Measurements from ENCODE around the gene GNPTAB.

GNPTAB gene

DNA sequence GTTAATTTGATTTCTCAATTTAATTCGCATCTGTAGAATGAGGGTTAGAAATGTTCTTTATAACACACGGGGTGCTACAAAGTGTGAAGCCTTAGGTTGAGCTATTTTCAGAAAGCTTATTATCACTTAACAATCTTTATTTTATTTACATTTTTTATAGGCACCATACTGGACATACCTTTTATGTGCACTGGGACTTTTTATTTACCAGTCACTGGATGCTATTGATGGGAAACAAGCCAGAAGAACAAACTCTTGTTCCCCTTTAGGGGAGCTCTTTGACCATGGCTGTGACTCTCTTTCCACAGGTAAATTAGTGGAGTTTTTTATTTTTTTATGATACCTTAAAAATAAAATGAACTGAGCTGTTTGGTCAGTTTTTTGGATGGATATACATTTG is 116.8 kb downstream of the GNPTAB start:
- no peaks in the 10 kb centered on the region for H3K27me3 ChIP-seq (ENCODE audit: insufficient read depth, insufficient read length)
- H3K9ac ChIP-seq (ENCODE audit: insufficient read length, low read depth) = no peak overlapping the region
- no peaks in the 10 kb centered on the region for H3K4me1 ChIP-seq (ENCODE audit: insufficient read depth, insufficient read length)
- H3K36me3 ChIP-seq (ENCODE audit: insufficient read depth, insufficient read length, low read length) = peaks cover 6% of the 10 kb centered on the region
- DNase-seq (ENCODE audit: low read depth, low spot score) = no peak
- TF ChIP-seq SUZ12 (IDR thresholded peaks at IDR 0.05; ENCODE audit: extremely low read depth, insufficient read depth, insufficient read length) = no peak
- TF ChIP-seq ZNF274 (IDR thresholded peaks at IDR 0.05; ENCODE audit: low read depth, low read length) = no peak
- TF ChIP-seq YY1 (IDR thresholded peaks at IDR 0.05; ENCODE audit: insufficient read depth, insufficient read length) = no peak
- no peaks in the 10 kb centered on the region for H3K9me3 ChIP-seq (ENCODE audit: insufficient read depth, low read length)
- no peak overlapping the region for H3K4me3 ChIP-seq (ENCODE audit: insufficient read length, low read depth)

DNA sequence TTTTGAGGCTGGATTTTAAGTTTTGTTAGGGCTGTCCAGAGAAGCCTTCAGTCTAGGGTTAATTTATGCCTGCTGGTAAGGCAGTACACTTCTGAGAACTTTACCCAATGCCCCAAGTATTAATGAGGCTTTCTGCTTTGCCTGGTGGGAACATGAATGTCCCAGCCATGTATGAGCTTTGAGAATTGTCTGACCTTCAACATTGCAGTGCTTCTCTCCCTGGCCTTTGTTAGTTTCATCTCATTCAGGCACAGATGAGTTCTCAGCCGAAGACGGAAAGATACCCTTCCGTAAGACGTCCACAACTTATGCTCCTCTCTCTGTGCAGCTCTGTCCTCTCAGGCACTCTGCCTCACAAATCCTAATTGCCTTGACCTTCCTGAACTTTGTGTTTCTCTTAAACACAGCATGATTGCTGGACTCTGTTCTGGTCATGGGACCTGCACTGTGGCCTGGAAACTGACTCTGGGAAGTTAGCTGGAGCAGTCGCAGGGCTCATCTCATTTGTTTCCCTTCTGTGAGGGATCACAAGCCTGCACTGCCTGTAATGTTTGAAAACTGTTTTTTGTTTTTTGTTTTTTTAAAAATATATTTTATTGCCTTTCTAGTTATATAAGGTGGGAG is 117.6 kb downstream of the GNPTAB start:
- Histone ChIP-seq H3K36me3 (ENCODE audit: insufficient read depth, insufficient read length, low read length) (peaks cover 6% of the 10 kb centered on the region), H3K9ac (ENCODE audit: insufficient read length, low read depth) (no peak overlapping the region), H3K9me3 (ENCODE audit: insufficient read depth, low read length) (no peaks in the 10 kb centered on the region), H3K27me3 (ENCODE audit: insufficient read depth, insufficient read length) (no peaks in the 10 kb centered on the region), H3K4me1 (ENCODE audit: insufficient read depth, insufficient read length) (no peaks in the 10 kb centered on the region), H3K4me3 (ENCODE audit: insufficient read length, low read depth) (no peak overlapping the region)
- no peak for DNase-seq (ENCODE audit: low read depth, low spot score)
- TF ChIP-seq YY1 (IDR thresholded peaks at IDR 0.05; ENCODE audit: insufficient read depth, insufficient read length) (no peak), ZNF274 (IDR thresholded peaks at IDR 0.05; ENCODE audit: low read depth, low read length) (no peak), SUZ12 (IDR thresholded peaks at IDR 0.05; ENCODE audit: extremely low read depth, insufficient read depth, insufficient read length) (no peak)

DNA sequence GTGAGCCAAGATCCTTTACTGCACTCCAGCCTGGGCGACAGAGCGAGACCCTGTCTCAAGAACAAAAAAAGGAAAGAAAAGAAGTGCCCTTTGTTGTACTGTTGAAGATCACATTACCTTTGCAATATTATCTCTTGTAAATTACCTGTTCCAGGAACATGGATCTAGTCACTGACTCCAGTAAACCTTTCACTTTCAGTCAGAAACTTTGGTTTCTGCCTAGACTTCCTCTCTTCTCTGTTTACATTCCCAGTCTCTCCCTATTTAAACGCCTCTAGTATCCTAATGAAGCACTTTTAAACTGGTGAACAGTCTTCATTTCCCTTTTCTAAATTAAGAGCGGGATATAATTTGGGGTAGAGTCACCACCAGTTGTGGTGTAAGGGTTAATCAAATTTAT is 120.5 kb downstream of the GNPTAB start:
- TF ChIP-seq YY1 (IDR thresholded peaks at IDR 0.05; ENCODE audit: insufficient read depth, insufficient read length) = no peak
- no peak for TF ChIP-seq SUZ12 (IDR thresholded peaks at IDR 0.05; ENCODE audit: extremely low read depth, insufficient read depth, insufficient read length)
- no peak for TF ChIP-seq ZNF274 (IDR thresholded peaks at IDR 0.05; ENCODE audit: low read depth, low read length)

DNA sequence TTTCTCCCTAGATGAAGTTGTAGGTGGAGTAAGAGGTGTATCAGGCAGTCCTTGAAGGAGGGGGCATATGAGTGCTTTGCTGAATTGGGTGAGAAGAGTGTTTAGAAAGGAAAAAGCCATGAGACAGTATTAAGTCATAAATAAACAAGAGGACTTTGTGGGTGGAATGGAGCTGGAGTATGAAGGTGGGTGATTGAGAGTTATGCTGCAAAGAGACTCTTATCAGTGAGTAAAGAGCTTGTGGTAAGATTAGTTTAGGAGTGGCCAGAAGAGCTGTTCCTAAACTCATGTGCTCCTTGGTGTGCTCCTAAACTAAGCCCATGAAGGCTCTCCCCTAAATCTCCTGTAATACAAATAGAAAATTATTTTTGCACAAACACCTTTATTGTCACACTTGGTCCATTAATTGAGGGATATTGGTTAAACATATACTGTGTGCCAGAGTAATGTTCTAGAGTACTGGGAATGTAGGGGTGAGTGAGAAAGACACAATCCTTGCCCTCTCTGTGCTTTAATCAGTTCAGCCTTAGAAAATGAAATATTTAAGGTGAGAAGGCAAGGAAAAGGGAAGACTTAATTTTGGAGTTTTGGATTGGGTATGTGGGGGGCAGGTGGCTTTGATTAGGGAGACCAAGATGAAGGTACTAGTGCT is 123.5 kb downstream of the GNPTAB start:
- H3K36me3 ChIP-seq (ENCODE audit: insufficient read depth, insufficient read length, low read length) = no peaks in the 10 kb centered on the region
- no peak overlapping the region for H3K9ac ChIP-seq (ENCODE audit: insufficient read length, low read depth)
- no peak for DNase-seq (ENCODE audit: low read depth, low spot score)
- H3K9me3 ChIP-seq (ENCODE audit: insufficient read depth, low read length) = no peaks in the 10 kb centered on the region
- no peak overlapping the region for H3K4me3 ChIP-seq (ENCODE audit: insufficient read length, low read depth)
- peaks cover 5% of the 10 kb centered on the region for H3K4me1 ChIP-seq (ENCODE audit: insufficient read depth, insufficient read length)
- H3K27me3 ChIP-seq (ENCODE audit: insufficient read depth, insufficient read length) = no peaks in the 10 kb centered on the region
- TF ChIP-seq SUZ12 (IDR thresholded peaks at IDR 0.05; ENCODE audit: extremely low read depth, insufficient read depth, insufficient read length) (no peak), YY1 (IDR thresholded peaks at IDR 0.05; ENCODE audit: insufficient read depth, insufficient read length) (no peak)

More for the DNA sequence above, 120.5 kb downstream of the GNPTAB start:
- H3K27me3 ChIP-seq (ENCODE audit: insufficient read depth, insufficient read length) = no peaks in the 10 kb centered on the region
- no peaks in the 10 kb centered on the region for H3K9me3 ChIP-seq (ENCODE audit: insufficient read depth, low read length)
- no peak overlapping the region for H3K4me3 ChIP-seq (ENCODE audit: insufficient read length, low read depth)
- no peaks in the 10 kb centered on the region for H3K4me1 ChIP-seq (ENCODE audit: insufficient read depth, insufficient read length)
- no peak overlapping the region for H3K9ac ChIP-seq (ENCODE audit: insufficient read length, low read depth)
- H3K36me3 ChIP-seq (ENCODE audit: insufficient read depth, insufficient read length, low read length) = peaks cover 3% of the 10 kb centered on the region
- no peak for DNase-seq (ENCODE audit: low read depth, low spot score)

DNA sequence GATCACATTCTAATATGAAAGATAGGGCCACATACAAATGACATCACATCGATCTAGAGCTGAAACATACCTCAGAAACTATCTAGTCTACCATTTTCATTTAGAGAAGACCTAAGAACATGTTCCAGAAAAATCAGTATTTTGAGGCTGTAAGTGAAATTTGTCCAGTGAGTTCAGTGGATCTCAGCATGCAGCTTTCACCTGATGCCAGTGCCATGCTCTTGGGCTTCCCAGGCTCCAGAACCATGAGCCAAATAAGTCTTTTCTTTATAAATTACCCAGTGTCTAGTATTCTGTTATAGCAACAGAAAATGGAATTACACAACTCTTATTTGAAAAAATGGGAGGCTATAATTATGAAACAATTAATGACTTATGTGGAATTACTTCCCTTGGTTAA is 124.4 kb downstream of the GNPTAB start:
- no peak for DNase-seq (ENCODE audit: low read depth, low spot score)
- TF ChIP-seq ZNF274 (IDR thresholded peaks at IDR 0.05; ENCODE audit: low read depth, low read length) = no peak
- TF ChIP-seq SUZ12 (IDR thresholded peaks at IDR 0.05; ENCODE audit: extremely low read depth, insufficient read depth, insufficient read length) = no peak
- TF ChIP-seq YY1 (IDR thresholded peaks at IDR 0.05; ENCODE audit: insufficient read depth, insufficient read length) = no peak
- Histone ChIP-seq H3K9ac (ENCODE audit: insufficient read length, low read depth) (no peak overlapping the region), H3K36me3 (ENCODE audit: insufficient read depth, insufficient read length, low read length) (no peaks in the 10 kb centered on the region), H3K4me1 (ENCODE audit: insufficient read depth, insufficient read length) (peaks cover 5% of the 10 kb centered on the region), H3K4me3 (ENCODE audit: insufficient read length, low read depth) (no peak overlapping the region), H3K9me3 (ENCODE audit: insufficient read depth, low read length) (no peaks in the 10 kb centered on the region), H3K27me3 (ENCODE audit: insufficient read depth, insufficient read length) (no peaks in the 10 kb centered on the region)

DNA sequence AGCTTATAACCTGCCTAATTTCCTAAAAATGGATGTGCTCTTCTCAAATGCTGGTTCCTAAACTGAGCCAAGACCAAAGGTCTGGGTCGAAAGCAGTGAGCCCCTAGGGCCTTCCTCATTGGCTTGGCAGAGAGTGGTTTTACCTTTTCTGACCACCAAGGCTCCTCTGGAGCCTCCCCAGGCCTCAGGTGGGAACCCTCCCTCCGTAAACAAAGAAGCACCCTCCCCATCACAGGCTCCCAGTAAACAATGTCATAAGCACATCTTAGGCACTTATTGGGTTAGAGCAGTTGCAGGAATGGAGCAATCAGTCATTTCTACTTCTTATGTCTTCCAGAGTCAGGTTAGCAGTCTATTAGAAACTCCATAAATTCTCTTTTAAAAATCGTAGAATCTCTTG is 127.3 kb downstream of the GNPTAB start:
- TF ChIP-seq YY1 (IDR thresholded peaks at IDR 0.05; ENCODE audit: insufficient read depth, insufficient read length) (no peak), SUZ12 (IDR thresholded peaks at IDR 0.05; ENCODE audit: extremely low read depth, insufficient read depth, insufficient read length) (no peak), ZNF274 (IDR thresholded peaks at IDR 0.05; ENCODE audit: low read depth, low read length) (no peak)
- Histone ChIP-seq H3K9me3 (ENCODE audit: insufficient read depth, low read length) (no peaks in the 10 kb centered on the region), H3K4me3 (ENCODE audit: insufficient read length, low read depth) (no peak overlapping the region), H3K4me1 (ENCODE audit: insufficient read depth, insufficient read length) (peaks cover 5% of the 10 kb centered on the region), H3K9ac (ENCODE audit: insufficient read length, low read depth) (no peak overlapping the region), H3K27me3 (ENCODE audit: insufficient read depth, insufficient read length) (no peaks in the 10 kb centered on the region), H3K36me3 (ENCODE audit: insufficient read depth, insufficient read length, low read length) (no peaks in the 10 kb centered on the region)
- DNase-seq (ENCODE audit: low read depth, low spot score) = no peak

DNA sequence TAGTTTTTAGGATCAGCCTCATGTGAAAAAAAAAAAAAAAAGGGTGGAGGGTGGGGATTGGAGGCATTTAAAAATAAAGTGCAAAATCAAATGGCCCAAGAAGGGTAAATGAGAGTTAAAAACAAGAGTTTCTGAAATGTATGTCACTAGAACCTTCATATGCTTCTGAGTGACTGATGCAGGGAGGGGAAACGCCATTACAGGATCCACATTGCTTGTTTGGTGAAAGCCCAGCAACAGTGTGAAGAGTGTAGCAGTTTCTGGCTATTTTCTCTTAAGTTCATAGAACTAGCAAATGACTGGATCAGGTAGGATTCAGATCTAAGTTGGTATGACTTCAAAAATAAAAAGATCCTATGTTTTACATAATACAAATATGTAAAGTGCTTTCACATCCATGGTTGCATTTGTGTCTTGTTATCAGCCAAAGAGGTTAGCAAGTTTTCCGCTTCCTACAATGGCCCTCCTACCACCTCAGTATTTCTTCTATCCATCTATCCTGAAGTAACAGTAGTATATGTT is 130.4 kb downstream of the GNPTAB start:
- Histone ChIP-seq H3K27me3 (ENCODE audit: insufficient read depth, insufficient read length) (peaks cover 26% of the 10 kb centered on the region), H3K4me3 (ENCODE audit: insufficient read length, low read depth) (no peak overlapping the region), H3K4me1 (ENCODE audit: insufficient read depth, insufficient read length) (peaks cover 8% of the 10 kb centered on the region), H3K36me3 (ENCODE audit: insufficient read depth, insufficient read length, low read length) (no peaks in the 10 kb centered on the region), H3K9me3 (ENCODE audit: insufficient read depth, low read length) (no peaks in the 10 kb centered on the region), H3K9ac (ENCODE audit: insufficient read length, low read depth) (no peak overlapping the region)
- DNase-seq (ENCODE audit: low read depth, low spot score) = no peak
- TF ChIP-seq YY1 (IDR thresholded peaks at IDR 0.05; ENCODE audit: insufficient read depth, insufficient read length) (no peak), SUZ12 (IDR thresholded peaks at IDR 0.05; ENCODE audit: extremely low read depth, insufficient read depth, insufficient read length) (no peak), ZNF274 (IDR thresholded peaks at IDR 0.05; ENCODE audit: low read depth, low read length) (no peak)

Data from NT2/D1 (cell line).